ENCODE data around the gene KCNH2.

- TF ChIP-seq POLR2A (IDR thresholded peaks at IDR 0.05) (no peak), CTCF (IDR thresholded peaks at IDR 0.05) (no peak)
These were observed 43.0 kb downstream of the KCNH2 start for GRCh38 chr7:150935149-150935548.
